ENCODE results near the gene SH2D4B.

SH2D4B gene

GRCh38 chr10:80504158-80504811 is 33.4 kb upstream of the SH2D4B start:
- DNase-seq = peak; percentile 58 to 65

- DNase-seq = no peak
Measured at GRCh38 chr10:80504897-80505465, 32.7 kb upstream of the SH2D4B start.

- no peak for DNase-seq
Measured at GRCh38 chr10:80506189-80506575, 31.5 kb upstream of the SH2D4B start.

- DNase-seq = no peak
Measured at GRCh38 chr10:80506836-80507487, 30.7 kb upstream of the SH2D4B start.

- DNase-seq = no peak
Measured at GRCh38 chr10:80509108-80509402, 28.6 kb upstream of the SH2D4B start.

GRCh38 chr10:80509403-80510161 is 28.1 kb upstream of the SH2D4B start:
- DNase-seq = no peak

- no peak for DNase-seq
Measured at GRCh38 chr10:80512031-80512526, 25.6 kb upstream of the SH2D4B start.

- no peak for DNase-seq
Measured at GRCh38 chr10:80513106-80513505, 24.6 kb upstream of the SH2D4B start.

- no peak for DNase-seq
Measured at GRCh38 chr10:80515511-80515910, 22.2 kb upstream of the SH2D4B start.

GRCh38 chr10:80515941-80516340 is 21.8 kb upstream of the SH2D4B start:
- no peak for DNase-seq

GRCh38 chr10:80516506-80517075 is 21.1 kb upstream of the SH2D4B start:
- DNase-seq = no peak

GRCh38 chr10:80517416-80518142 is 20.1 kb upstream of the SH2D4B start:
- DNase-seq = no peak

GRCh38 chr10:80518143-80518806 is 19.4 kb upstream of the SH2D4B start:
- no peak for DNase-seq

GRCh38 chr10:80518807-80519360 is 18.8 kb upstream of the SH2D4B start:
- DNase-seq = no peak

GRCh38 chr10:80519936-80520650 is 17.6 kb upstream of the SH2D4B start:
- no peak for DNase-seq

GRCh38 chr10:80520661-80521470 is 16.8 kb upstream of the SH2D4B start:
- DNase-seq = no peak

GRCh38 chr10:80522756-80523363 is 14.8 kb upstream of the SH2D4B start:
- DNase-seq = no peak

- no peak for DNase-seq
Measured at GRCh38 chr10:80523773-80524172, 13.9 kb upstream of the SH2D4B start.

GRCh38 chr10:80524190-80524909 is 13.4 kb upstream of the SH2D4B start:
- no peak for DNase-seq

Data from Kasumi-1 (cell line).